H1 (cell line): ENCODE measurements around the gene CACNG6. TPM values are rescaled to one million over a fixed set of nuclear protein-coding genes. Genes with fewer than 3 reads are reported as not detected.

Experiments used
- CTCF ChIA-PET: fragments of 300-600 bp; sonication (Branson Sonifier 250); formaldehyde crosslinking; loops from one replicate; lab custom pipeline; 2021; ENCODE audit not compliant: partially characterized antibody; lab: Charles Lee
- POLR2A ChIA-PET: fragments of 300-600 bp; sonication (Branson Sonifier 250); formaldehyde crosslinking; loops from one replicate; lab custom pipeline; 2021; ENCODE audit warnings: inconsistent platforms; ENCODE audit not compliant: partially characterized antibody; lab: Charles Lee
- DNase-seq, 2 experiments: peaks; one replicate each; pipeline versions ENCODE4 v3.0.0 to v3.0.0-alpha.2; 2010 to 2022; ENCODE audit warnings: low spot score in 2 of 2, low read depth in 1 of 2, mixed read lengths in 1 of 2
- FAIRE-seq: peaks from 2 replicates; lab custom pipeline; 2011; peaks lifted over from hg19 to GRCh38; lab: Jason Lieb, UNC
- H2AFZ ChIP-seq: 2 replicates; pipeline ENCODE4 v1.8.1; 2012; ENCODE audit warnings: low read length, inconsistent platforms
- H2AK5ac ChIP-seq: 2 replicates; pipeline ENCODE4 v1.6.1; 2013; ENCODE audit warnings: low read depth, low read length
- H2BK120ac ChIP-seq: replicated peaks from 2 replicates; pipeline ENCODE3; 2013; ENCODE audit warnings: low read depth, low read length, inconsistent platforms
- H2BK12ac ChIP-seq: 2 replicates; pipeline ENCODE4 v1.6.1; 2013; ENCODE audit warnings: low read depth, low read length
- H2BK15ac ChIP-seq: 2 replicates; pipeline ENCODE4 v1.6.1; 2013; ENCODE audit warnings: low read length
- H2BK20ac ChIP-seq: 2 replicates; pipeline ENCODE4 v1.6.1; 2013; ENCODE audit warnings: low read length
- H2BK5ac ChIP-seq: 2 replicates; pipeline ENCODE4 v1.6.1; 2013; ENCODE audit warnings: low read depth, low read length
- H3K14ac ChIP-seq: 2 replicates; pipeline ENCODE4 v1.6.1; 2013; ENCODE audit warnings: inconsistent platforms; ENCODE audit not compliant: insufficient read length
- H3K18ac ChIP-seq: 2 replicates; pipeline ENCODE4 v1.6.1; 2013; ENCODE audit warnings: low read length; ENCODE audit errors: extremely low read depth
- H3K23ac ChIP-seq: 2 replicates; pipeline ENCODE4 v1.6.1; 2013; ENCODE audit warnings: inconsistent platforms; ENCODE audit not compliant: insufficient read length
- H3K23me2 ChIP-seq: 2 replicates; pipeline ENCODE4 v1.6.1; 2013; ENCODE audit warnings: low read depth, low read length
- H3K27ac ChIP-seq: 2 replicates; pipeline ENCODE4 v1.6.1; 2011; ENCODE audit warnings: low read depth, low read length, inconsistent platforms
- H3K27me3 ChIP-seq, 4 experiments: replicated peaks in 1 of 4; 1 replicate in 1 of 4; 2 replicates in 3 of 4; pipeline versions ENCODE4 v1.6.1 to v1.8.1; 2011 to 2013; ENCODE audit warnings: low read length in 3 of 4, mild to moderate bottlenecking in 3 of 4, inconsistent platforms in 2 of 4, mixed read lengths in 2 of 4, moderate library complexity in 1 of 4; ENCODE audit not compliant: control insufficient read depth in 3 of 4, insufficient read depth in 3 of 4; ENCODE audit errors: extremely low read depth in 1 of 4
- H3K36me3 ChIP-seq, 4 experiments: 2 replicates each; pipeline versions ENCODE4 v1.6.1 to v1.8.1; 2011 to 2013; ENCODE audit warnings: mild to moderate bottlenecking in 4 of 4, low read length in 3 of 4, moderate library complexity in 2 of 4, control low read depth in 1 of 4, inconsistent platforms in 1 of 4; ENCODE audit not compliant: insufficient read depth in 4 of 4, control insufficient read depth in 2 of 4
- H3K4ac ChIP-seq: replicated peaks from 2 replicates; pipeline ENCODE3; 2013; ENCODE audit warnings: low read length, low read depth, mixed read lengths, inconsistent platforms; ENCODE audit not compliant: insufficient read length
- H3K4me1 ChIP-seq, 4 experiments: replicated peaks in 1 of 4; 1 replicate in 1 of 4; 2 replicates in 3 of 4; pipeline versions ENCODE4 v1.6.1 to v1.8.1; 2011 to 2013; ENCODE audit warnings: low read length in 3 of 4, inconsistent platforms in 2 of 4, mixed read lengths in 1 of 4; ENCODE audit not compliant: insufficient read depth in 4 of 4, control insufficient read depth in 3 of 4
- H3K4me2 ChIP-seq, 2 experiments: 2 replicates each; pipeline versions ENCODE4 v1.6.1 to v1.8.1; 2011 to 2013; ENCODE audit warnings: low read depth in 2 of 2, low read length in 2 of 2, control low read depth in 1 of 2, inconsistent platforms in 1 of 2, mild to moderate bottlenecking in 1 of 2; ENCODE audit not compliant: insufficient read depth in 1 of 2
- H3K4me3 ChIP-seq, 4 experiments: fragments of 200-600, 300-600 bp in 1 of 4; sonication (generic), shearing (Covaris generic), sonication (Bioruptor Twin) in 1 of 4; 2 replicates each; pipeline versions ENCODE4 v1.5.1 to v1.8.1; 2011 to 2016; ENCODE audit warnings: low read length in 4 of 4, low read depth in 3 of 4, control low read depth in 2 of 4, inconsistent platforms in 2 of 4, mild to moderate bottlenecking in 2 of 4, mixed read lengths in 1 of 4, moderate library complexity in 1 of 4; ENCODE audit not compliant: insufficient read depth in 2 of 4; ENCODE audit errors: extremely low read depth in 1 of 4
- H3K56ac ChIP-seq: replicated peaks from 2 replicates; pipeline ENCODE3; 2013; ENCODE audit warnings: low read depth, mild to moderate bottlenecking, mixed read lengths, low read length, inconsistent platforms; ENCODE audit not compliant: insufficient read length
- H3K79me1 ChIP-seq: 2 replicates; pipeline ENCODE4 v1.6.1; 2013; ENCODE audit warnings: low read depth, low read length, control low read depth
- H3K79me2 ChIP-seq, 2 experiments: 2 replicates each; pipeline versions ENCODE4 v1.6.1 to v1.8.1; 2012 to 2013; ENCODE audit warnings: low read length in 2 of 2, mild to moderate bottlenecking in 2 of 2, inconsistent platforms in 1 of 2; ENCODE audit not compliant: insufficient read depth in 2 of 2, control insufficient read depth in 1 of 2
- H3K9ac ChIP-seq, 4 experiments: replicated peaks in 1 of 4; 1 replicate in 1 of 4; 2 replicates in 3 of 4; pipeline versions ENCODE4 v1.6.1 to v1.8.1; 2011 to 2013; ENCODE audit warnings: low read depth in 3 of 4, low read length in 3 of 4, control low read depth in 2 of 4, mild to moderate bottlenecking in 2 of 4, moderate library complexity in 2 of 4, inconsistent platforms in 1 of 4; ENCODE audit errors: extremely low read depth in 1 of 4
- H3K9me3 ChIP-seq, 2 experiments: 2 replicates each; pipeline versions ENCODE4 v1.6.1 to v1.8.1; 2012 to 2013; ENCODE audit warnings: mild to moderate bottlenecking in 2 of 2, moderate library complexity in 2 of 2, control low read depth in 1 of 2, inconsistent platforms in 1 of 2, low read depth in 1 of 2, low read length in 1 of 2, mixed read lengths in 1 of 2; ENCODE audit not compliant: insufficient read depth in 2 of 2
- H4K20me1 ChIP-seq, 2 experiments: replicated peaks in 1 of 2; 2 replicates each; pipeline versions ENCODE3 to v1.8.1; 2011 to 2013; ENCODE audit warnings: inconsistent platforms in 2 of 2, low read length in 2 of 2, mild to moderate bottlenecking in 1 of 2; ENCODE audit not compliant: insufficient read depth in 2 of 2, control insufficient read depth in 1 of 2
- H4K5ac ChIP-seq: 2 replicates; pipeline ENCODE4 v1.6.1; 2013; ENCODE audit warnings: low read length, low read depth, mixed read lengths, inconsistent platforms; ENCODE audit not compliant: insufficient read length
- H4K8ac ChIP-seq: 2 replicates; pipeline ENCODE4 v1.8.0; 2013; ENCODE audit warnings: mild to moderate bottlenecking, moderate library complexity, low read length, inconsistent platforms; ENCODE audit not compliant: insufficient read depth; ENCODE audit errors: extremely low read depth
- H4K91ac ChIP-seq: replicated peaks from 2 replicates; pipeline ENCODE3; 2013; ENCODE audit warnings: low read length, mixed read lengths, inconsistent platforms; ENCODE audit not compliant: insufficient read length
- ASH2L ChIP-seq: fragments of 200-600, 300-600 bp; sonication (generic); IDR thresholded peaks from one replicate; pipeline ENCODE4 v1.7.1; 2017; ENCODE audit warnings: low read length
- CEBPB ChIP-seq: IDR thresholded peaks from 2 replicates; pipeline ENCODE4 v1.6.1; 2012; ENCODE audit warnings: low read depth, low read length
- CHD1 ChIP-seq: IDR thresholded peaks from 2 replicates; pipeline ENCODE4 v1.6.1; 2012; ENCODE audit warnings: low read depth, low read length, improper control_type of control experiment
- CTBP2 ChIP-seq: IDR thresholded peaks from 2 replicates; pipeline ENCODE4 v1.7.0; 2011; ENCODE audit warnings: borderline replicate concordance, mild to moderate bottlenecking, moderate library complexity, mixed read lengths, low read length; ENCODE audit not compliant: insufficient read depth, insufficient read length
- JUND ChIP-seq: IDR thresholded peaks from 2 replicates; pipeline ENCODE4 v1.6.1; 2011; ENCODE audit warnings: mild to moderate bottlenecking, improper control_type of control experiment, low read length
- MAFK ChIP-seq: IDR thresholded peaks from 2 replicates; pipeline ENCODE4 v1.6.1; 2012; ENCODE audit warnings: low read depth, mild to moderate bottlenecking, improper control_type of control experiment, low read length
- POU5F1 ChIP-seq: IDR thresholded peaks from 2 replicates; pipeline ENCODE4 v1.6.1; 2011; ENCODE audit warnings: low read depth, mild to moderate bottlenecking, low read length, moderate library complexity
- RAD21 ChIP-seq, 2 experiments: IDR thresholded peaks in 1 of 2; conservative IDR thresholded peaks in 1 of 2; 2 replicates each; pipeline ENCODE4 v1.6.1; 2011; ENCODE audit warnings: low read depth in 2 of 2, low read length in 2 of 2, improper control_type of control experiment in 1 of 2, inconsistent platforms in 1 of 2, mild to moderate bottlenecking in 1 of 2, moderate library complexity in 1 of 2
- RNF2 ChIP-seq: fragments of 200-900, 300-1000 bp; sonication (generic); IDR thresholded peaks from 2 replicates; pipeline ENCODE4 v1.7.1; 2016; ENCODE audit warnings: borderline replicate concordance, low read depth, mild to moderate bottlenecking, antibody characterized with exemption, low read length; ENCODE audit not compliant: poor library complexity, severe bottlenecking; ENCODE audit errors: missing control alignments
- SP4 ChIP-seq: IDR thresholded peaks from 2 replicates; pipeline ENCODE4 v1.6.1; 2012; ENCODE audit warnings: low read length, inconsistent platforms
- WGBS, 2 experiments: shearing (Covaris generic) in 1 of 2; methylation state at CpG; one replicate each; pipeline versions ENCODE4 v1.1.6 to v1.1.7; 2013 to 2015; ENCODE audit warnings: low lambda C conversion rate in 2 of 2, mixed read lengths in 2 of 2, inconsistent platforms in 1 of 2, low coverage in 1 of 2, missing lambda C conversion rate in 1 of 2; ENCODE audit not compliant: insufficient replicate concordance in 2 of 2, insufficient coverage in 1 of 2, insufficient read length in 1 of 2; ENCODE audit errors: extremely low coverage in 1 of 2, missing lambda C conversion rate in 1 of 2; 5-methylcytosine and 5-hydroxymethylcytosine counted together
- polyA plus RNA-seq, 7 experiments: library from polyadenylated mRNA; depleted of rRNA in 3 of 7; stranded (reverse) in 5 of 7; unstranded in 2 of 7; fragments of >200 nt in 5 of 7; fragments of 200-250 nt in 2 of 7; gene quantifications; 1 replicate in 5 of 7; 2 replicates in 1 of 7; 4 replicates in 1 of 7; pipeline versions ENCODE4 v1.2.1 to v1.2.3, GENCODE V29; 2011 to 2013; ENCODE audit warnings: missing spikeins in 2 of 7, mixed read lengths in 2 of 7
- total RNA-seq: library from RNA; stranded (reverse); fragmentation: NEBNext Ultra II Directional; extraction: Animal tissue kit (Norgen Biotek cat#: 25700); gene quantifications from 2 replicates; pipeline ENCODE4 v1.2.1, GENCODE V29; 2021

CACNG6 gene
- total and polyA plus RNA-seq, 2 of the 8 experiments (the other 6 are each of a cell fraction or from before 2014, with no cell fraction given), result 1.2 to 1.6 TPM

- H3K18ac ChIP-seq, result no peak overlapping the region
- no peak overlapping the region for H2BK15ac ChIP-seq
- whole genome bisulfite sequencing, 2 experiments, result 85% methylated on average over 8 of the region's 8 CpGs; no CpG with 5 or more reads in 1 of the 2 experiments
- H4K91ac ChIP-seq, result no peak overlapping the region
- TF ChIP-seq CTBP2 (no peak), POU5F1 (no peak), RAD21 (IDR thresholded peaks at IDR 0.05 in 1 of 2, conservative IDR thresholded peaks at IDR 0.05 in 1 of 2; ENCODE audit: low read depth in 2 of 2, low read length in 2 of 2) (no peak), JUND (no peak), CHD1 (no peak), MAFK (no peak), CEBPB (no peak), ASH2L (no peak), SP4 (no peak), RNF2 (no peak)
- H2AFZ ChIP-seq, result no peak overlapping the region
- FAIRE-seq (no peak), DNase-seq (no peak)
- H3K14ac ChIP-seq, result no peak overlapping the region
- H4K20me1 ChIP-seq, result no peaks in the 10 kb centered on the region
- H4K5ac ChIP-seq, result no peak overlapping the region
- no peak overlapping the region for H2BK20ac ChIP-seq
- H3K4me2 ChIP-seq, result no peak overlapping the region
- H3K23ac ChIP-seq, result no peak overlapping the region
- H3K56ac ChIP-seq, result no peak overlapping the region
- no peaks in the 10 kb centered on the region for H3K79me2 ChIP-seq
- ChIA-PET POLR2A (interaction anchor here (0.9 to 1.7 kb wide), 5 partner anchors 12 to 71 kb away, joined by 3 to 4 read pairs (median 4); no protein-coding TSS in a partner anchor), CTCF (interaction anchor here (1.0 to 4.9 kb wide), 6 partner anchors 11 to 221 kb away, joined by 4 to 36 read pairs (median 5); no protein-coding TSS in a partner anchor)
- no peaks in the 10 kb centered on the region for H3K79me1 ChIP-seq
- no peaks in the 10 kb centered on the region for H3K9me3 ChIP-seq
- no peak overlapping the region for H3K4me3 ChIP-seq
- peaks cover 0 to 9% (median 5%) of the 10 kb centered on the region in 4 experiments; a peak in 4 of 7 replicates for H3K4me1 ChIP-seq
- no peak overlapping the region for H2AK5ac ChIP-seq
- H2BK5ac ChIP-seq, result no peak overlapping the region
- H3K23me2 ChIP-seq, result no peaks in the 10 kb centered on the region
- peak overlapping the region; percentile 22; the same call in 1 of the 2 replicates for H2BK12ac ChIP-seq
- no peak overlapping the region for H3K27ac ChIP-seq
- H2BK120ac ChIP-seq, result no peak overlapping the region
- H3K36me3 ChIP-seq, result no peaks in the 10 kb centered on the region
- no peak overlapping the region for H3K4ac ChIP-seq
- H4K8ac ChIP-seq, result no peak overlapping the region
- H3K27me3 ChIP-seq, result no peaks in the 10 kb centered on the region
- H3K9ac ChIP-seq, result no peak overlapping the region
Measured at GRCh38 chr19:54013866-54014265, 22.4 kb downstream of the CACNG6 start.
